ENCODE results near the gene GALNT14. TPM values are rescaled to one million over a fixed set of nuclear protein-coding genes. Genes with fewer than 3 reads are reported as not detected.

The GALNT14 gene
- total and polyA plus RNA-seq, 10 of the 15 experiments (the other 5 are each of a cell fraction or from before 2014, with no cell fraction given) = 3.7 to 17.8 (median 6.0) TPM

- Histone ChIP-seq H3K4me2 (ENCODE audit: control insufficient read depth, insufficient read depth) (no peak overlapping the region), H3K27me3 (replicated peaks in 1 of 2; ENCODE audit: control insufficient read depth in 2 of 2, insufficient read depth in 2 of 2, low read length in 1 of 2) (no peaks in the 10 kb centered on the region), H3K27ac (ENCODE audit: control insufficient read depth, insufficient read depth) (no peak overlapping the region), H2AFZ (ENCODE audit: control insufficient read depth, low read depth, low read length) (no peak overlapping the region), H3K4me1 (ENCODE audit: control insufficient read depth, insufficient read depth, low read length) (no peaks in the 10 kb centered on the region), H4K20me1 (ENCODE audit: control insufficient read depth, insufficient read depth) (no peaks in the 10 kb centered on the region), H3K79me2 (ENCODE audit: control insufficient read depth, insufficient read depth, low read length) (no peaks in the 10 kb centered on the region), H3K36me3 (ENCODE audit: control insufficient read depth in 2 of 2, insufficient read depth in 2 of 2, low read length in 1 of 2) (no peaks in the 10 kb centered on the region), H3K9me3 (replicated peaks; ENCODE audit: control insufficient read depth, insufficient read depth, low read length) (no peaks in the 10 kb centered on the region), H3K4me3 (no peak overlapping the region), H3K9ac (ENCODE audit: control insufficient read depth, insufficient read depth, low read length) (no peak overlapping the region)
- intact Hi-C loops (cut with micrococcal nuclease; ENCODE audit: unreplicated experiment) (no loop called here), in situ Hi-C loops (cut with MboI) (no loop called here)
- ChIA-PET POLR2A (no interaction called here), CTCF (interaction anchor here (1.6 kb wide), 1 partner anchor 226 kb away, joined by 4 read pairs; no protein-coding TSS in a partner anchor), RAD21 (ENCODE audit: unreplicated experiment) (no interaction called here), SMC1A (ENCODE audit: uncharacterized antibody, unreplicated experiment) (interaction anchor here (1.0 kb wide), 1 partner anchor 246 kb away, joined by 3 read pairs; no protein-coding TSS in a partner anchor)
- DNase-seq (ENCODE audit: low read depth, low spot score) (no peak), FAIRE-seq (no peak), ATAC-seq (no peak)
- TF ChIP-seq NFYA (IDR thresholded peaks at IDR 0.05; ENCODE audit: borderline replicate concordance, low read depth, low read length) = no peak
- TF ChIP-seq NBN (IDR thresholded peaks at IDR 0.05) = no peak
- TF ChIP-seq TARDBP (IDR thresholded peaks at IDR 0.05; ENCODE audit: borderline replicate concordance) = no peak
- TF ChIP-seq ZBTB11 (CRISPR knock-in tag; IDR thresholded peaks at IDR 0.05) = no peak
- WGBS (ENCODE audit: insufficient coverage, insufficient replicate concordance, low lambda C conversion rate, missing lambda C conversion rate) = 46% methylated on average over 3 of the region's 3 CpGs
- no TSS peak for BruUV-seq (replicated peaks)
Observed at GRCh38 chr2:31108561-31109286, 29.5 kb downstream of the GALNT14 start.
